Measurements from ENCODE around the gene SNCG. TPM values are rescaled to one million over a fixed set of nuclear protein-coding genes. Genes with fewer than 3 reads are reported as not detected.
"Not testable (repeated sequence)": the region's sequence is repeated elsewhere in the genome, so short reads cannot be mapped to it uniquely, and the experiment has no call there.

The SNCG gene
- total RNA-seq, 1 donor from 2014 or later, result 104 TPM

DNA sequence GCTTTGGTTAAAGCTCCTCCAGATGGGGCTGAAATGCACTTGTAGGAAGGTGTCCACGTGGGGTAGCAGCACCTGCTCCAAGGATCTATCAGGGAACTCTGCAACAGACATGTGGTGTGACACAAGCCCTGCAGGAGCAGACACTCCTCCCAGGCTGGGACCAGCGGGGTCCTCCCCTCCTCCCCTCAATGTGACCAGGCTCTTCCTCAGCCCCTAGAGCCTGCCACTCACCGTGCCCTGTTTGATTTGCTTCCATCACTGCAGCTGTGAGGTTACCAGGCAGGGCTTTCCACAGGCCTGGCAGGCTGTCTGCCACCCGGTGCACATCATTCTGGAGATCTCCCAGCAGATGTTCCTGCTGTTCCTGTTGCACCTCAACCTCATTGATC is 14.4 kb upstream of the SNCG start:
- Mint-ChIP-seq H3K9me3 (peaks cover 5% of the 10 kb centered on the region), H3K4me3 (no peak overlapping the region), H3K4me1 (peaks cover 27% of the 10 kb centered on the region), H3K27ac (no peak overlapping the region), H3K27me3 (ENCODE audit: low read depth) (no peaks in the 10 kb centered on the region), H3K36me3 (peaks cover 3% of the 10 kb centered on the region)
- TF ChIP-seq, protein P1, sequence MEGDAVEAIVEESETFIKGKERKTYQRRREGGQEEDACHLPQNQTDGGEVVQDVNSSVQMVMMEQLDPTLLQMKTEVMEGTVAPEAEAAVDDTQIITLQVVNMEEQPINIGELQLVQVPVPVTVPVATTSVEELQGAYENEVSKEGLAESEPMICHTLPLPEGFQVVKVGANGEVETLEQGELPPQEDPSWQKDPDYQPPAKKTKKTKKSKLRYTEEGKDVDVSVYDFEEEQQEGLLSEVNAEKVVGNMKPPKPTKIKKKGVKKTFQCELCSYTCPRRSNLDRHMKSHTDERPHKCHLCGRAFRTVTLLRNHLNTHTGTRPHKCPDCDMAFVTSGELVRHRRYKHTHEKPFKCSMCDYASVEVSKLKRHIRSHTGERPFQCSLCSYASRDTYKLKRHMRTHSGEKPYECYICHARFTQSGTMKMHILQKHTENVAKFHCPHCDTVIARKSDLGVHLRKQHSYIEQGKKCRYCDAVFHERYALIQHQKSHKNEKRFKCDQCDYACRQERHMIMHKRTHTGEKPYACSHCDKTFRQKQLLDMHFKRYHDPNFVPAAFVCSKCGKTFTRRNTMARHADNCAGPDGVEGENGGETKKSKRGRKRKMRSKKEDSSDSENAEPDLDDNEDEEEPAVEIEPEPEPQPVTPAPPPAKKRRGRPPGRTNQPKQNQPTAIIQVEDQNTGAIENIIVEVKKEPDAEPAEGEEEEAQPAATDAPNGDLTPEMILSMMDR (IDR thresholded peaks at IDR 0.05; ENCODE audit: unreplicated experiment), result no peak
- DNase-seq (ENCODE audit: low spot score in 2 of 2, unreplicated experiment in 2 of 2), result no peak

DNA sequence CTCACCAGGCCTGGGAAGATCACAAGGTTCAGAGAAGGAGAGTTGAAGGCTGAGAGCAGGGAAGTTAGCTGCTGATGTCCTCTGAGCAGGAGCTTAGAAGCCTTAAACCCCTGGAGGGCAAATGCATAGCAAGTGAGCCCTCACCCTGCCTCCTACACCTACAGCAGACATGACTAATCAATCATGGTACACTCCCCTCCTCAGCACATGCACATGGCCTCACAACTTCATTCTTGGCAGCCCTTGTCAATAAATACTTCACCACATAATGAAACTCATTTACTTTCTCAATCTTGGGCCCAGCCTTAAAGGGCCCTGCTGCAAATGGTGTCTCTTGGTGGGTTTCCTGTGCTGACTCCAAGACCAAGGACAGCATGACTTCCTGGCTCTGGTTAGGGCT is 13.9 kb upstream of the SNCG start:
- Mint-ChIP-seq H3K4me3 (no peak overlapping the region), H3K36me3 (peaks cover 3% of the 10 kb centered on the region), H3K27ac (peak overlapping the region; percentile 49), H3K9me3 (peaks cover 5% of the 10 kb centered on the region), H3K27me3 (ENCODE audit: low read depth) (no peaks in the 10 kb centered on the region), H3K4me1 (peaks cover 27% of the 10 kb centered on the region)
- TF ChIP-seq, protein P1 (IDR thresholded peaks at IDR 0.05; ENCODE audit: unreplicated experiment), result no peak
- DNase-seq (ENCODE audit: low spot score in 2 of 2, unreplicated experiment in 2 of 2), result no peak

GRCh38 chr10:86944907-86945306 is 13.5 kb upstream of the SNCG start:
- Mint-ChIP-seq H3K9me3 (peaks cover 5% of the 10 kb centered on the region), H3K4me1 (peaks cover 27% of the 10 kb centered on the region), H3K27me3 (ENCODE audit: low read depth) (no peaks in the 10 kb centered on the region), H3K27ac (peak overlapping the region; percentile 49), H3K36me3 (peaks cover 3% of the 10 kb centered on the region), H3K4me3 (no peak overlapping the region)
- DNase-seq (ENCODE audit: low spot score in 2 of 2, unreplicated experiment in 2 of 2), result no peak
- TF ChIP-seq, protein P1 (IDR thresholded peaks at IDR 0.05; ENCODE audit: unreplicated experiment), result no peak

- TF ChIP-seq, protein P1 (IDR thresholded peaks at IDR 0.05; ENCODE audit: unreplicated experiment), result no peak
- Mint-ChIP-seq H3K9me3 (peaks cover 5% of the 10 kb centered on the region), H3K4me3 (no peak overlapping the region), H3K4me1 (peaks cover 27% of the 10 kb centered on the region), H3K36me3 (peaks cover 3% of the 10 kb centered on the region), H3K27me3 (ENCODE audit: low read depth) (no peaks in the 10 kb centered on the region), H3K27ac (no peak overlapping the region)
- DNase-seq (ENCODE audit: low spot score in 2 of 2, unreplicated experiment in 2 of 2), result no peak
Measured at GRCh38 chr10:86945361-86946212, 12.8 kb upstream of the SNCG start.

- H3K27ac Mint-ChIP-seq, result no peak overlapping the region
- peaks cover 5% of the 10 kb centered on the region for H3K9me3 Mint-ChIP-seq
- H3K36me3 Mint-ChIP-seq, result peaks cover 3% of the 10 kb centered on the region
- H3K4me3 Mint-ChIP-seq, result no peak overlapping the region
- TF ChIP-seq, protein P1 (IDR thresholded peaks at IDR 0.05; ENCODE audit: unreplicated experiment), result no peak
- no peaks in the 10 kb centered on the region for H3K27me3 Mint-ChIP-seq (ENCODE audit: low read depth)
- DNase-seq (ENCODE audit: low spot score in 2 of 2, unreplicated experiment in 2 of 2), result no peak
- H3K4me1 Mint-ChIP-seq, result peaks cover 27% of the 10 kb centered on the region
Measured at GRCh38 chr10:86946213-86947155, 11.9 kb upstream of the SNCG start.

DNA sequence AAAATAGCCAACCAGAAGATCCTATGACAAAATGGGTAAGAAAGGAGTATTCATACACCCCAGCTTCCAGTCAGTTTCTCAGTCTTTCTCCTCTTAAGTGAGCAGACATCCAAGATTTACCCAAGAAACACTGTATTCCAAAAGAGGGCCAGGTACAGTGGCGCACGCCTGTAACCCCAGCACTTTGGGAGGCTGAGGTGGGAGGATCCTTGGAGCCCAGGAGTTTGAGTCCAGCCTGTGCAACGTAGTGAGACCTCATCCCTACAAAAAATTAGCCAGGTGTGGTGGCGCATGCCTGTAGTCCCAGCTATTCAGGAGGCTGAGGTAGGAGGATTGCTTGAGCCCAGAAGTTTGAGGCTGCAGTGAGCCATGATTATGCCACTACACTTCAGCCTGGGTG is 10.6 kb upstream of the SNCG start:
- peaks cover 17% of the 10 kb centered on the region for H3K9me3 Mint-ChIP-seq
- H3K27me3 Mint-ChIP-seq (ENCODE audit: low read depth); H3K27ac Mint-ChIP-seq; H3K4me3 Mint-ChIP-seq; DNase-seq (ENCODE audit: low spot score in 2 of 2, unreplicated experiment in 2 of 2): not testable (repeated sequence)
- peaks cover 11% of the 10 kb centered on the region for H3K36me3 Mint-ChIP-seq
- peaks cover 27% of the 10 kb centered on the region for H3K4me1 Mint-ChIP-seq

Measured in mesothelial cell of epicardium (in vitro differentiated cells).